ENCODE data around the gene ATP6V1G2. TPM values are rescaled to one million over a fixed set of nuclear protein-coding genes. Genes with fewer than 3 reads are reported as not detected.

Gene ATP6V1G2
- total and polyA plus RNA-seq, 2 experiments from 2014 or later = 2.4 to 2.7 TPM

DNA sequence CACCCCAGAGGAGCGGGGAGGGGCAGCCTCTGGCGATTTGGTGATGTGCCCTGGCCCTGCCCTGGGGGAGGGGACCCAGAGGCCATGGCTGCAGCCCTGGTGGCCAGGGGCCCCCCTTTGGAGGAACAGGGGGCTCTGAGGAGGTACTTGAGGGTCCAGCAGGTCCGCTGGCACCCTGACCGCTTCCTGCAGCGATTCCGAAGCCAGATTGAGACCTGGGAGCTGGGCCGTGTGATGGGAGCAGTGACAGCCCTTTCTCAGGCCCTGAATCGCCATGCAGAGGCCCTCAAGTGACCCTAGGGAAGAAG, 11.9 kb upstream of the ATP6V1G2 start:
- Mint-ChIP-seq H3K36me3 (ENCODE audit: low read depth) (peaks cover 26% of the 10 kb centered on the region), H3K9me3 (no peaks in the 10 kb centered on the region; the same call in 2 of the 3 replicates), H3K4me1 (peaks cover 18% of the 10 kb centered on the region), H3K27ac (no peak overlapping the region), H3K27me3 (ENCODE audit: insufficient read depth, low read depth, poor library complexity) (peaks cover 3% of the 10 kb centered on the region), H3K4me3 (no peak overlapping the region)
- H3K9me2 ChIP-seq (ENCODE audit: insufficient read depth) = no peaks in the 10 kb centered on the region
- ATAC-seq = no peak
- no peak overlapping the region for H3K27ac ChIP-seq (ENCODE audit: low read depth)
- no peaks in the 10 kb centered on the region for H3K36me3 ChIP-seq (ENCODE audit: insufficient read depth)
- no peaks in the 10 kb centered on the region for H3F3A ChIP-seq (replicated peaks; ENCODE audit: low read depth)
- peaks cover 3% of the 10 kb centered on the region; the same call in 1 of the 2 replicates for H3K4me1 ChIP-seq (ENCODE audit: insufficient read depth)
- H3K79me2 ChIP-seq (replicated peaks; ENCODE audit: insufficient read depth) = no peaks in the 10 kb centered on the region
- no peak for DNase-seq (ENCODE audit: low spot score)
- H2AFZ ChIP-seq = no peak overlapping the region
- no peak overlapping the region for H3K4me2 ChIP-seq
- TF ChIP-seq CREB1 (CRISPR knock-in tag; IDR thresholded peaks at IDR 0.05; ENCODE audit: low read depth) (no peak), EZH2phosphoT487 (IDR thresholded peaks at IDR 0.05; ENCODE audit: unreplicated experiment) (no peak), ZNF114 (CRISPR knock-in tag; IDR thresholded peaks at IDR 0.05) (no peak), POLR2AphosphoS5 (IDR thresholded peaks at IDR 0.05; ENCODE audit: low read depth) (no peak), NANOG (IDR thresholded peaks at IDR 0.05; ENCODE audit: borderline replicate concordance) (no peak), EZH2 (IDR thresholded peaks at IDR 0.05; ENCODE audit: low read depth, unreplicated experiment) (no peak), JUNB (IDR thresholded peaks at IDR 0.05; ENCODE audit: unreplicated experiment) (no peak), STAT1 (IDR thresholded peaks at IDR 0.05; ENCODE audit: unreplicated experiment) (no peak), ZNF331 (CRISPR knock-in tag; IDR thresholded peaks at IDR 0.05; ENCODE audit: low read depth) (no peak)
- TF ChIP-seq, protein P1, sequence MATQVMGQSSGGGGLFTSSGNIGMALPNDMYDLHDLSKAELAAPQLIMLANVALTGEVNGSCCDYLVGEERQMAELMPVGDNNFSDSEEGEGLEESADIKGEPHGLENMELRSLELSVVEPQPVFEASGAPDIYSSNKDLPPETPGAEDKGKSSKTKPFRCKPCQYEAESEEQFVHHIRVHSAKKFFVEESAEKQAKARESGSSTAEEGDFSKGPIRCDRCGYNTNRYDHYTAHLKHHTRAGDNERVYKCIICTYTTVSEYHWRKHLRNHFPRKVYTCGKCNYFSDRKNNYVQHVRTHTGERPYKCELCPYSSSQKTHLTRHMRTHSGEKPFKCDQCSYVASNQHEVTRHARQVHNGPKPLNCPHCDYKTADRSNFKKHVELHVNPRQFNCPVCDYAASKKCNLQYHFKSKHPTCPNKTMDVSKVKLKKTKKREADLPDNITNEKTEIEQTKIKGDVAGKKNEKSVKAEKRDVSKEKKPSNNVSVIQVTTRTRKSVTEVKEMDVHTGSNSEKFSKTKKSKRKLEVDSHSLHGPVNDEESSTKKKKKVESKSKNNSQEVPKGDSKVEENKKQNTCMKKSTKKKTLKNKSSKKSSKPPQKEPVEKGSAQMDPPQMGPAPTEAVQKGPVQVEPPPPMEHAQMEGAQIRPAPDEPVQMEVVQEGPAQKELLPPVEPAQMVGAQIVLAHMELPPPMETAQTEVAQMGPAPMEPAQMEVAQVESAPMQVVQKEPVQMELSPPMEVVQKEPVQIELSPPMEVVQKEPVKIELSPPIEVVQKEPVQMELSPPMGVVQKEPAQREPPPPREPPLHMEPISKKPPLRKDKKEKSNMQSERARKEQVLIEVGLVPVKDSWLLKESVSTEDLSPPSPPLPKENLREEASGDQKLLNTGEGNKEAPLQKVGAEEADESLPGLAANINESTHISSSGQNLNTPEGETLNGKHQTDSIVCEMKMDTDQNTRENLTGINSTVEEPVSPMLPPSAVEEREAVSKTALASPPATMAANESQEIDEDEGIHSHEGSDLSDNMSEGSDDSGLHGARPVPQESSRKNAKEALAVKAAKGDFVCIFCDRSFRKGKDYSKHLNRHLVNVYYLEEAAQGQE (IDR thresholded peaks at IDR 0.05; ENCODE audit: unreplicated experiment) = no peak
- TF ChIP-seq, protein P2, sequence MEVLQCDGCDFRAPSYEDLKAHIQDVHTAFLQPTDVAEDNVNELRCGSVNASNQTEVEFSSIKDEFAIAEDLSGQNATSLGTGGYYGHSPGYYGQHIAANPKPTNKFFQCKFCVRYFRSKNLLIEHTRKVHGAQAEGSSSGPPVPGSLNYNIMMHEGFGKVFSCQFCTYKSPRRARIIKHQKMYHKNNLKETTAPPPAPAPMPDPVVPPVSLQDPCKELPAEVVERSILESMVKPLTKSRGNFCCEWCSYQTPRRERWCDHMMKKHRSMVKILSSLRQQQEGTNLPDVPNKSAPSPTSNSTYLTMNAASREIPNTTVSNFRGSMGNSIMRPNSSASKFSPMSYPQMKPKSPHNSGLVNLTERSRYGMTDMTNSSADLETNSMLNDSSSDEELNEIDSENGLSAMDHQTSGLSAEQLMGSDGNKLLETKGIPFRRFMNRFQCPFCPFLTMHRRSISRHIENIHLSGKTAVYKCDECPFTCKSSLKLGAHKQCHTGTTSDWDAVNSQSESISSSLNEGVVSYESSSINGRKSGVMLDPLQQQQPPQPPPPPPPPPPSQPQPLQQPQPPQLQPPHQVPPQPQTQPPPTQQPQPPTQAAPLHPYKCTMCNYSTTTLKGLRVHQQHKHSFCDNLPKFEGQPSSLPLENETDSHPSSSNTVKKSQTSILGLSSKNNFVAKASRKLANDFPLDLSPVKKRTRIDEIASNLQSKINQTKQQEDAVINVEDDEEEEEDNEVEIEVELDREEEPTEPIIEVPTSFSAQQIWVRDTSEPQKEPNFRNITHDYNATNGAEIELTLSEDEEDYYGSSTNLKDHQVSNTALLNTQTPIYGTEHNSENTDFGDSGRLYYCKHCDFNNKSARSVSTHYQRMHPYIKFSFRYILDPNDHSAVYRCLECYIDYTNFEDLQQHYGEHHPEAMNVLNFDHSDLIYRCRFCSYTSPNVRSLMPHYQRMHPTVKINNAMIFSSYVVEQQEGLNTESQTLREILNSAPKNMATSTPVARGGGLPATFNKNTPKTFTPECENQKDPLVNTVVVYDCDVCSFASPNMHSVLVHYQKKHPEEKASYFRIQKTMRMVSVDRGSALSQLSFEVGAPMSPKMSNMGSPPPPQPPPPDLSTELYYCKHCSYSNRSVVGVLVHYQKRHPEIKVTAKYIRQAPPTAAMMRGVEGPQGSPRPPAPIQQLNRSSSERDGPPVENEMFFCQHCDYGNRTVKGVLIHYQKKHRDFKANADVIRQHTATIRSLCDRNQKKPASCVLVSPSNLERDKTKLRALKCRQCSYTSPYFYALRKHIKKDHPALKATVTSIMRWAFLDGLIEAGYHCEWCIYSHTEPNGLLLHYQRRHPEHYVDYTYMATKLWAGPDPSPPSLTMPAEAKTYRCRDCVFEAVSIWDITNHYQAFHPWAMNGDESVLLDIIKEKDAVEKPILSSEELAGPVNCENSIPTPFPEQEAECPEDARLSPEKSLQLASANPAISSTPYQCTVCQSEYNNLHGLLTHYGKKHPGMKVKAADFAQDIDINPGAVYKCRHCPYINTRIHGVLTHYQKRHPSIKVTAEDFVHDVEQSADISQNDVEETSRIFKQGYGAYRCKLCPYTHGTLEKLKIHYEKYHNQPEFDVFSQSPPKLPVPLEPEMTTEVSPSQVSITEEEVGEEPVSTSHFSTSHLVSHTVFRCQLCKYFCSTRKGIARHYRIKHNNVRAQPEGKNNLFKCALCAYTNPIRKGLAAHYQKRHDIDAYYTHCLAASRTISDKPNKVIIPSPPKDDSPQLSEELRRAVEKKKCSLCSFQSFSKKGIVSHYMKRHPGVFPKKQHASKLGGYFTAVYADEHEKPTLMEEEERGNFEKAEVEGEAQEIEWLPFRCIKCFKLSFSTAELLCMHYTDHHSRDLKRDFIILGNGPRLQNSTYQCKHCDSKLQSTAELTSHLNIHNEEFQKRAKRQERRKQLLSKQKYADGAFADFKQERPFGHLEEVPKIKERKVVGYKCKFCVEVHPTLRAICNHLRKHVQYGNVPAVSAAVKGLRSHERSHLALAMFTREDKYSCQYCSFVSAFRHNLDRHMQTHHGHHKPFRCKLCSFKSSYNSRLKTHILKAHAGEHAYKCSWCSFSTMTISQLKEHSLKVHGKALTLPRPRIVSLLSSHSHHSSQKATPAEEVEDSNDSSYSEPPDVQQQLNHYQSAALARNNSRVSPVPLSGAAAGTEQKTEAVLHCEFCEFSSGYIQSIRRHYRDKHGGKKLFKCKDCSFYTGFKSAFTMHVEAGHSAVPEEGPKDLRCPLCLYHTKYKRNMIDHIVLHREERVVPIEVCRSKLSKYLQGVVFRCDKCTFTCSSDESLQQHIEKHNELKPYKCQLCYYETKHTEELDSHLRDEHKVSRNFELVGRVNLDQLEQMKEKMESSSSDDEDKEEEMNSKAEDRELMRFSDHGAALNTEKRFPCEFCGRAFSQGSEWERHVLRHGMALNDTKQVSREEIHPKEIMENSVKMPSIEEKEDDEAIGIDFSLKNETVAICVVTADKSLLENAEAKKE (CRISPR knock-in tag; IDR thresholded peaks at IDR 0.05) = no peak
- TF ChIP-seq, protein P3, sequence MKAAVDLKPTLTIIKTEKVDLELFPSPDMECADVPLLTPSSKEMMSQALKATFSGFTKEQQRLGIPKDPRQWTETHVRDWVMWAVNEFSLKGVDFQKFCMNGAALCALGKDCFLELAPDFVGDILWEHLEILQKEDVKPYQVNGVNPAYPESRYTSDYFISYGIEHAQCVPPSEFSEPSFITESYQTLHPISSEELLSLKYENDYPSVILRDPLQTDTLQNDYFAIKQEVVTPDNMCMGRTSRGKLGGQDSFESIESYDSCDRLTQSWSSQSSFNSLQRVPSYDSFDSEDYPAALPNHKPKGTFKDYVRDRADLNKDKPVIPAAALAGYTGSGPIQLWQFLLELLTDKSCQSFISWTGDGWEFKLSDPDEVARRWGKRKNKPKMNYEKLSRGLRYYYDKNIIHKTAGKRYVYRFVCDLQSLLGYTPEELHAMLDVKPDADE (IDR thresholded peaks at IDR 0.05) = no peak
- TF ChIP-seq, protein P4, sequence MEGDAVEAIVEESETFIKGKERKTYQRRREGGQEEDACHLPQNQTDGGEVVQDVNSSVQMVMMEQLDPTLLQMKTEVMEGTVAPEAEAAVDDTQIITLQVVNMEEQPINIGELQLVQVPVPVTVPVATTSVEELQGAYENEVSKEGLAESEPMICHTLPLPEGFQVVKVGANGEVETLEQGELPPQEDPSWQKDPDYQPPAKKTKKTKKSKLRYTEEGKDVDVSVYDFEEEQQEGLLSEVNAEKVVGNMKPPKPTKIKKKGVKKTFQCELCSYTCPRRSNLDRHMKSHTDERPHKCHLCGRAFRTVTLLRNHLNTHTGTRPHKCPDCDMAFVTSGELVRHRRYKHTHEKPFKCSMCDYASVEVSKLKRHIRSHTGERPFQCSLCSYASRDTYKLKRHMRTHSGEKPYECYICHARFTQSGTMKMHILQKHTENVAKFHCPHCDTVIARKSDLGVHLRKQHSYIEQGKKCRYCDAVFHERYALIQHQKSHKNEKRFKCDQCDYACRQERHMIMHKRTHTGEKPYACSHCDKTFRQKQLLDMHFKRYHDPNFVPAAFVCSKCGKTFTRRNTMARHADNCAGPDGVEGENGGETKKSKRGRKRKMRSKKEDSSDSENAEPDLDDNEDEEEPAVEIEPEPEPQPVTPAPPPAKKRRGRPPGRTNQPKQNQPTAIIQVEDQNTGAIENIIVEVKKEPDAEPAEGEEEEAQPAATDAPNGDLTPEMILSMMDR (conservative IDR thresholded peaks at IDR 0.05; ENCODE audit: low read depth in 2 of 2) = no peak
- H3K27me3 ChIP-seq (ENCODE audit: insufficient read depth) = no peaks in the 10 kb centered on the region
- H4K20me1 ChIP-seq (replicated peaks; ENCODE audit: insufficient read depth) = no peaks in the 10 kb centered on the region
- H3K4me3 ChIP-seq = no peak overlapping the region

Data from GM23338 (cell line).